Neutrophil (primary cell): ENCODE measurements around the gene RNU6-1.

ENCODE experiments used
- H3K27ac ChIP-seq: fragments of 200-600 bp; sonication (generic); 2 replicates; pipeline ENCODE4 v1.5.1; 2016; ENCODE audit warnings: mild to moderate bottlenecking, moderate library complexity
- H3K27me3 ChIP-seq: fragments of 200-600 bp; sonication (generic); 2 replicates; pipeline ENCODE4 v1.6.0; 2016; ENCODE audit warnings: mild to moderate bottlenecking
- H3K36me3 ChIP-seq: fragments of 200-600 bp; sonication (generic); 2 replicates; pipeline ENCODE4 v1.5.1; 2017
- H3K4me1 ChIP-seq, 2 experiments: fragments of 200-600 bp in 1 of 2; sonication (generic) in 1 of 2; 1 replicate in 1 of 2; 2 replicates in 1 of 2; pipeline versions ENCODE4 v1.5.1 to v1.6.1; 2013 to 2016; ENCODE audit warnings: low read depth in 1 of 2, low read length in 1 of 2, mild to moderate bottlenecking in 1 of 2, moderate library complexity in 1 of 2; ENCODE audit not compliant: control insufficient read depth in 1 of 2, insufficient read depth in 1 of 2
- H3K4me3 ChIP-seq, 2 experiments: fragments of 200-600 bp in 1 of 2; sonication (generic) in 1 of 2; 1 replicate in 1 of 2; 2 replicates in 1 of 2; pipeline ENCODE4 v1.5.1; 2013 to 2016; ENCODE audit warnings: low read depth in 1 of 2, low read length in 1 of 2, mild to moderate bottlenecking in 1 of 2, moderate library complexity in 1 of 2
- H3K9me3 ChIP-seq: fragments of 200-600 bp; sonication (generic); 2 replicates; pipeline ENCODE4 v1.5.1; 2016
- TF ChIP-seq, protein P1 (sequence below): fragments of 200-600 bp; sonication (generic); IDR thresholded peaks from 2 replicates; pipeline ENCODE4 v1.5.1; 2016; ENCODE audit warnings: antibody characterized with exemption

Gene RNU6-1

DNA sequence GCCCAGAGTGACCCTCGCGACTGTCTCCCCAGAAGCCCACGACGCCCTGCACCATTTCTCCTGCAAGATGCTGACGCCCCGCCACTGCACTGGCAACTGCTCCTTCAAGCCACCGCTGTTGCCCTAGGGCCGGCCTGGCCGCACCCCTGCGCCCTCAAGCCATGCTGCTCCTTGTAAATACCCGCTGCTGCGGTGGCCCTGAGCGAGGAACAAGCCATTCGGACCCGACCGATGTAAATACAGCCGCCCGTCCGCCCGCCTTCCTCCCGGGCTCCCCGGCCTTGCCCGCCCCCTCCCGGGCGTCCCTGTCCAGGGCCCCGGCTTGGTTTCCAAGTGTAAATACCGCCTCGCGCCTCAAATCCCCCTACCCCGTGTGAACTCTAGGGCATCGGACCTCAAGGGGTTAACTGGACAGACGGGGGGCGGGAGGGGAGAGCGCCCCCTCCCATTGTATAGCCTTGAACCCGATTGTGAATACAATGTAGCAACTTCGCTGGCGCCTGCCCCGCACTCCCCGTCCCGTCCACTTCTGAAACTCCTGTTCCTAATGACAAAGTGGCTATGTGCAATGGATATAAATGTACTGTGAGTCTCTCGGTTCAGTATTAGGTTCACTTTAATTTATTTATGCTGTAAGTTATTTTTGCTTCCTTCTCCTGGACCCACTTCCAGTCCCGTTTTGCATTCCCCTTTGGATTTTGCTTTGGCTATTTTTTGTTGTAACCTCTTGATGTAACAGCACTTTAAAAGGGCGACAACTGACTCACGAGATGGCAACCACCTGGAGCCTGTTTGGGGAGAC lies 5.9 kb downstream of the RNU6-1 start:
- TF ChIP-seq, protein P1, sequence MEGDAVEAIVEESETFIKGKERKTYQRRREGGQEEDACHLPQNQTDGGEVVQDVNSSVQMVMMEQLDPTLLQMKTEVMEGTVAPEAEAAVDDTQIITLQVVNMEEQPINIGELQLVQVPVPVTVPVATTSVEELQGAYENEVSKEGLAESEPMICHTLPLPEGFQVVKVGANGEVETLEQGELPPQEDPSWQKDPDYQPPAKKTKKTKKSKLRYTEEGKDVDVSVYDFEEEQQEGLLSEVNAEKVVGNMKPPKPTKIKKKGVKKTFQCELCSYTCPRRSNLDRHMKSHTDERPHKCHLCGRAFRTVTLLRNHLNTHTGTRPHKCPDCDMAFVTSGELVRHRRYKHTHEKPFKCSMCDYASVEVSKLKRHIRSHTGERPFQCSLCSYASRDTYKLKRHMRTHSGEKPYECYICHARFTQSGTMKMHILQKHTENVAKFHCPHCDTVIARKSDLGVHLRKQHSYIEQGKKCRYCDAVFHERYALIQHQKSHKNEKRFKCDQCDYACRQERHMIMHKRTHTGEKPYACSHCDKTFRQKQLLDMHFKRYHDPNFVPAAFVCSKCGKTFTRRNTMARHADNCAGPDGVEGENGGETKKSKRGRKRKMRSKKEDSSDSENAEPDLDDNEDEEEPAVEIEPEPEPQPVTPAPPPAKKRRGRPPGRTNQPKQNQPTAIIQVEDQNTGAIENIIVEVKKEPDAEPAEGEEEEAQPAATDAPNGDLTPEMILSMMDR, result no peak
- Histone ChIP-seq H3K27me3 (peaks cover 76% of the 10 kb centered on the region), H3K4me3 (peak overlapping the region in 1 of 2 experiments; percentile 55), H3K9me3 (no peaks in the 10 kb centered on the region), H3K36me3 (no peaks in the 10 kb centered on the region), H3K4me1 (peaks cover 62 to 80% of the 10 kb centered on the region in 2 experiments), H3K27ac (no peak overlapping the region)

DNA sequence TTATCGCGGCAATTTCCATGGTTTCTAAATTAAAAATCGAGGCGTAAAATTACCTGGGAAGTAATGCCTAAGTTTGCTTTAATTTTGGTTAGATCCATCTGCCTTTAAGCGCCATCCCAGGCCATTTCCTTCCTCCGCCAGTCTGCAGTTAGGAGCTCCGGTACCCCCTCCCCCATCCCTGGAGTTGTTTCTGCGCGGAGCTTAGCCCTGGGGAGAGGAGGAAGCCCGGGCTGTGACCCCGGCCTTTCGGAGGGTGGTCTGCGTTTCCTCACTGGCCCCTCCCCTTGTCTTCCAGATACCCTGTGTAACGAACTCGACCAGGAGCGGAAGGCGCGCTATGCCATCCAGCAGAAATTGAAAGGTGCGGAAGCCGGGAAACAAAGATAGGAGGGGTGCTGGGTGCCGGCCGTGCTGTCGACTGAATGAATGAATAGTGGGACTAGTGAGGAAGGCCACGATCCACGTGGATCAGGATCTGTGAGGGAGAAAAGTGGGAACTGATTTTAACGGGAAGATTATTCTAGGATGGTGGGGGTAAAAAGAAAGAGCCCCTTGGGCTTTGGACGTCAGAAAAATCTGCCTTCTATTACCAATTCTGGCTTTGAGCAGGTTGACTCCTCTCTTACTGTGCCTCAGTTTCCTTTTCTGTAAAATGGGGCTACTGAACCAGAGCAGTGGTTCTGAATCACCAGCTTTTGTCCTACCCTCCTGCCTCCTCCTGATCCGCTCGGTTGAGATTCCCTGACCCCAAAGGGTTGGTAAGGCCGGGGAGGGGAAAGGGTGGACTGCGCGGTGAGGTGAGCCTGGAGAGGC lies 6.7 kb downstream of the RNU6-1 start:
- peaks cover 84% of the 10 kb centered on the region for H3K27me3 ChIP-seq
- TF ChIP-seq, protein P1, result no peak
- no peak overlapping the region for H3K27ac ChIP-seq
- H3K4me1 ChIP-seq, result peaks cover 61 to 79% of the 10 kb centered on the region in 2 experiments
- no peaks in the 10 kb centered on the region for H3K9me3 ChIP-seq
- H3K4me3 ChIP-seq, result no peak overlapping the region
- no peaks in the 10 kb centered on the region for H3K36me3 ChIP-seq

DNA sequence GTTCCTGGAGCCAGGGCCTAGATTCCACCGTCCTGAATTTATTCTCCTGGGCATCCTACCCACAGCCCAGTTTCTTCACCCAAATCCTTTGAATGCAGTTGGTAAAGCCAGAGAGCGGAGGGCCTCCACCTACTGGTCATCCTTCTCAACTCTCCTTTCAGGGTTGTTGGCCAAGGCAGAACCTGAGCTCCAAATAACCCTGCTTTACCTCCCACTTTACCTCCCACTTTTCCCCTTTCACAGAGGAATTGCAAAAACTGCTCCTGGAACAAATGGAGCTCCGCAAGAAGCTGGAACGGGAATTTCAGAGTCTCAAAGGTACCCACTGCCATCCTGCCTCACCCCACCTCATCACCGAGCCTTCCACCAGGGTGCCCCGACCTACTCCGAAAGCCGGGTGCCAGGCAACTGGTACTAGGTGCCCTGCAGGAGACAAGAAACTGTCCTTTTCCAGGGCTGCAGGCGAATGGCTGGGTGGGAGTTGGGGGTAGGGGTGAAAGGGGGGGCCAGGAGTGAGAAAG lies 7.8 kb downstream of the RNU6-1 start:
- Histone ChIP-seq H3K9me3 (no peaks in the 10 kb centered on the region), H3K4me1 (peaks cover 54 to 79% of the 10 kb centered on the region in 2 experiments), H3K36me3 (no peaks in the 10 kb centered on the region), H3K4me3 (no peak overlapping the region), H3K27ac (no peak overlapping the region), H3K27me3 (peaks cover 94% of the 10 kb centered on the region)
- TF ChIP-seq, protein P1, result no peak

DNA sequence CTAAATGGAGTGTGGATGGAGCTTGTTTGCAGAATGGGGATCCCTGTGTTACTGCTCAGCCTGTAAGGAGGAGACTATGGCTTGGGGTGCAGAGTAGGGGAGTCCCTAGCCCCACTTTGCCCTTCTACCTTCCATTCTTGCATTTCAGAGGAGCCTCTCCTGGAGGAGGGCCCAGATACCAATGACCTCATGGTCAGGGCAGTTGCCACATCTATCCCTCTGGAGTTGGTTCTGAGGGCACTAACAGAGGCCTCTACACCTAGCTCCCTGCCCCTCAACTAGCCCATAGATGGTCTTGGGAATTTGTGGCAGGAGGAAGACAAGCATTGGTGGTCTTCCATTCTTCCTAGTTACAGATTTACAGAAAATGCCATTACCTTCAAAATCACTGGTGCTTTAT lies 8.5 kb downstream of the RNU6-1 start:
- H3K4me1 ChIP-seq, result peaks cover 47 to 75% of the 10 kb centered on the region in 2 experiments

More for the DNA sequence above, 8.5 kb downstream of the RNU6-1 start:
- Histone ChIP-seq H3K36me3 (no peaks in the 10 kb centered on the region), H3K4me3 (no peak overlapping the region), H3K9me3 (no peaks in the 10 kb centered on the region), H3K27me3 (peaks cover 100% of the 10 kb centered on the region), H3K27ac (no peak overlapping the region)
- TF ChIP-seq, protein P1, result no peak
